Upper lobe of left lung (tissue), 6 donors: ENCODE measurements around the gene ITSN2. TPM values are rescaled to one million over a fixed set of nuclear protein-coding genes. Genes with fewer than 3 reads are reported as not detected.

ENCODE experiments used
- ATAC-seq, 2 donors: fragments of 200-7000 bp; cut with Tn5 transposase; one replicate each; pipeline ENCODE4 v1.9.1; 2022; ENCODE audit warnings: mild to moderate bottlenecking in 2 of 2, moderate library complexity in 2 of 2; ENCODE audit not compliant: low FRiP score in 2 of 2
- DNase-seq, 2 donors: peaks; one replicate each; pipeline ENCODE4 v3.0.0-alpha.2; 2019 to 2020
- H3K27ac ChIP-seq, 4 donors: fragments of 200-600 bp; sonication (generic); one replicate each; pipeline ENCODE4 v1.5.1; 2016 to 2019
- H3K27me3 ChIP-seq, 4 donors: fragments of 200-600 bp; sonication (generic); one replicate each; pipeline ENCODE4 v1.5.1; 2017 to 2019
- H3K36me3 ChIP-seq, 4 donors: fragments of 200-600 bp; sonication (generic); one replicate each; pipeline ENCODE4 v1.5.1; 2016 to 2019
- H3K4me1 ChIP-seq, 4 donors: fragments of 200-600 bp; sonication (generic); one replicate each; pipeline ENCODE4 v1.5.1; 2018 to 2019
- H3K4me3 ChIP-seq, 4 donors: fragments of 200-600 bp; sonication (generic); one replicate each; pipeline ENCODE4 v1.5.1; 2017 to 2019; ENCODE audit warnings: mild to moderate bottlenecking in 2 of 4, moderate library complexity in 1 of 4
- H3K9me3 ChIP-seq, 4 donors: fragments of 200-600 bp; sonication (generic); one replicate each; pipeline ENCODE4 v1.5.1; 2018 to 2019
- CTCF ChIP-seq, 6 experiments: fragments of 450-650 bp in 4 of 6; fragments of 200-600 bp in 2 of 6; sonication (generic) in 2 of 6; IDR thresholded peaks; one replicate each; pipeline ENCODE4 v1.5.1; 2016 to 2019; ENCODE audit warnings: antibody characterized with exemption in 6 of 6
- EP300 ChIP-seq, 4 donors: sonication (generic); formaldehyde crosslinking; IDR thresholded peaks; one replicate each; pipeline ENCODE4 v1.5.1; 2017; ENCODE audit warnings: antibody characterized with exemption in 4 of 4, control low read depth in 2 of 4
- POLR2A ChIP-seq, 4 donors: fragments of 450-650 bp; IDR thresholded peaks; one replicate each; pipeline ENCODE4 v1.5.1; 2016 to 2017; ENCODE audit warnings: antibody characterized with exemption in 4 of 4, mild to moderate bottlenecking in 2 of 4
- POLR2AphosphoS5 ChIP-seq, 2 donors: sonication (generic); formaldehyde crosslinking; IDR thresholded peaks; one replicate each; pipeline ENCODE4 v1.5.1; 2017; ENCODE audit warnings: antibody characterized with exemption in 2 of 2
- WGBS, 2 donors: methylation state at CpG; one replicate each; pipeline ENCODE4 v1.1.5; 2017 to 2018; 5-methylcytosine and 5-hydroxymethylcytosine counted together
- total RNA-seq, 6 donors: library from RNA; depleted of rRNA in 4 of 6; stranded (reverse); fragments of >200 nt in 4 of 6; gene quantifications; one replicate each; pipeline versions ENCODE4 v1.1.0 to v1.2.1, GENCODE V29; 2016 to 2021
- donor health status: DM: no; HTN: no; CAD: no; lungs with moderate emphysema.
- donor health status: DM: no; HTN: yes; CAD: no; lungs with severe emphysema.

ITSN2 gene
- total RNA-seq, 6 donors from 2014 or later, result 73.4 to 119 (median 91.3) TPM

GRCh38 chr2:24189551-24189950, 170.8 kb downstream of the ITSN2 start:
- no peaks in the 10 kb centered on the region for H3K27me3 ChIP-seq
- H3K9me3 ChIP-seq, result no peaks in the 10 kb centered on the region
- H3K36me3 ChIP-seq, result no peaks in the 10 kb centered on the region
- H3K4me1 ChIP-seq, result no peaks in the 10 kb centered on the region
- TF ChIP-seq POLR2A (IDR thresholded peaks at IDR 0.05) (no peak), POLR2AphosphoS5 (IDR thresholded peaks at IDR 0.05) (no peak), EP300 (IDR thresholded peaks at IDR 0.05) (no peak), CTCF (IDR thresholded peaks at IDR 0.05) (no peak)
- H3K27ac ChIP-seq, result no peak overlapping the region
- ATAC-seq, result no peak
- H3K4me3 ChIP-seq, result no peak overlapping the region
- DNase-seq, result peak in 1 of 2 donors; percentile 27
- WGBS, 2 donors, result 88 to 89% methylated on average over 10 of the region's 10 CpGs

GRCh38 chr2:24183366-24184069, 176.8 kb downstream of the ITSN2 start:
- peak overlapping the region in 3 of 4 donors; percentile 11 to 50 (median 40) for H3K27ac ChIP-seq
- DNase-seq (peak in 1 of 2 donors; percentile 65), ATAC-seq (peak in 1 of 2 donors; percentile 69)
- H3K36me3 ChIP-seq, result no peaks in the 10 kb centered on the region
- WGBS, 2 donors, result 60 to 69% methylated on average over 6 of the region's 6 CpGs
- no peak overlapping the region for H3K4me3 ChIP-seq
- no peaks in the 10 kb centered on the region for H3K9me3 ChIP-seq
- TF ChIP-seq CTCF (IDR thresholded peaks at IDR 0.05), result no peak
- no peak for TF ChIP-seq POLR2A (IDR thresholded peaks at IDR 0.05)
- no peak for TF ChIP-seq POLR2AphosphoS5 (IDR thresholded peaks at IDR 0.05)
- no peak for TF ChIP-seq EP300 (IDR thresholded peaks at IDR 0.05)
- no peaks in the 10 kb centered on the region for H3K27me3 ChIP-seq
- H3K4me1 ChIP-seq, result peaks cover 0 to 8% (median 4%) of the 10 kb centered on the region in 4 donors

DNA sequence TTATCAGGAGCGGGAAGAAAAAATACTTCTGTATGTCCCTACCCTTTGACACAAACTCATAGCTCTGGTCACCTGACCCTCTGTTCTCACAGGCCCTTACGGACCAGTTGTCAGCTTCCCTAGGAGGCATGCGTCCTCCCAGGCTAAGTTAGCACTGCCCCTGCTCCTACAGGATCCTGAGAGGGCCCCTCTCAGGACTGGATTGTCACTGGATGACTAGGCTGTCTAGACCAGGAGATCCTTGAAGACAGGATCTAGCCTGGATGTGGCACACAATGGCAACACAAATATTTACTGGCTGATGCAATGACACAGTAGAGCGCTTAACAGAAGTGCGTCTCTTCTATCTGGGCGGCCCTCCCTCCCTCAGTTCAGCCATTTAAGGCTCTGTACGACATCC, 177.8 kb downstream of the ITSN2 start:
- H3K9me3 ChIP-seq, result no peaks in the 10 kb centered on the region
- TF ChIP-seq EP300 (IDR thresholded peaks at IDR 0.05) (no peak), POLR2AphosphoS5 (IDR thresholded peaks at IDR 0.05) (no peak)
- ATAC-seq, result peak in 1 of 2 donors; percentile 56
- H3K4me1 ChIP-seq, result peaks cover 0 to 8% (median 4%) of the 10 kb centered on the region in 4 donors
- H3K36me3 ChIP-seq, result no peaks in the 10 kb centered on the region
- H3K4me3 ChIP-seq, result no peak overlapping the region
- peak overlapping the region in 3 of 4 donors; percentile 11 to 50 (median 40) for H3K27ac ChIP-seq
- no peak for DNase-seq
- WGBS, 2 donors, result 82 to 87% methylated on average over 7 of the region's 7 CpGs
- H3K27me3 ChIP-seq, result no peaks in the 10 kb centered on the region

DNA sequence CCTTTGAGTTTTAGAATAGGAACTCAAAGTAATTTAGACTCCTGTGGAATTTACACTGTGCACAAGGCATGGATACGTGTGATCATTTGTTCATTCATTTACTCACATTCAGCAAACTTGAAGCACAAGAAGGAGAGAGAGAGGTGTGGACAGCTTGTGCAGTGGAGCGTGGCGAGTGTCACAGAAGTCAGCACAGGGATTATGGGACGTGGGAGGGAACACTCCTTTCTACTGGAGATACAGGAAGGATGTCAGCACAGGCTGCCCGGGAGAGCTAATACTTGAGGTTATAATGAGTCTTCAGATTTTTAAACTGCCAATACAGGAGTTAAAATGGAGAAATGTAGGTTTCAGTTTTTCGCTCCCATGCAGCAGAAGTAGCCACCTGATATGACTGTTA, 178.5 kb downstream of the ITSN2 start:
- no peak for ATAC-seq
- 72 to 74% methylated on average over 6 of the region's 6 CpGs for WGBS, 2 donors

DNA sequence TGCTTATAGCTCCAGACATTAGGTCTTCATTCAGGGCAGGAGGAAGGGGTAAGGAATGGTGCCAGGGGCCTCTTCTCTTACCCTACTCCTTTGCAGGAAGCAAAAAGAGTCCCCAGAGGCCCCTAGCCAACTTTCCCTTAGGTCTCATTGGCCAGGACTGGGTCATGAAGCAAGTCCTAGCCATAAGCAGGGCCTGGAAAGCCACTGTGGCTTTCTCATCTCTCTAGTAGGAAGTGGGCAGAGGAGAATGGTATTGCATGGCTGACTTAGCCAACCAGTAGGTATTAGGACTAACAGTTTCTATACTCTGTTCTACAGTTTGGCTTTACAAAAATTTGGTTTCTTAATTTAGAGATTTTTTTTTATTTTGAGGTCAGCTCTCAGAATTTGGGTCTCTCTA, 180.7 kb downstream of the ITSN2 start:
- H3K9me3 ChIP-seq, result no peaks in the 10 kb centered on the region

More for the DNA sequence above, 178.5 kb downstream of the ITSN2 start:
- Histone ChIP-seq H3K4me1 (peaks cover 0 to 8% (median 4%) of the 10 kb centered on the region in 4 donors), H3K36me3 (no peaks in the 10 kb centered on the region), H3K27ac (no peak overlapping the region), H3K9me3 (no peaks in the 10 kb centered on the region), H3K27me3 (no peaks in the 10 kb centered on the region), H3K4me3 (no peak overlapping the region)
- DNase-seq, result no peak
- no peak for TF ChIP-seq POLR2AphosphoS5 (IDR thresholded peaks at IDR 0.05)
- no peak for TF ChIP-seq CTCF (IDR thresholded peaks at IDR 0.05)

More for the DNA sequence above, 180.7 kb downstream of the ITSN2 start:
- Histone ChIP-seq H3K4me1 (peaks cover 0 to 8% (median 4%) of the 10 kb centered on the region in 4 donors), H3K27me3 (no peaks in the 10 kb centered on the region), H3K4me3 (no peak overlapping the region), H3K36me3 (no peaks in the 10 kb centered on the region), H3K27ac (no peak overlapping the region)
- ATAC-seq (no peak), DNase-seq (no peak)
- TF ChIP-seq POLR2AphosphoS5 (IDR thresholded peaks at IDR 0.05) (no peak), CTCF (IDR thresholded peaks at IDR 0.05) (no peak), EP300 (IDR thresholded peaks at IDR 0.05) (no peak), POLR2A (IDR thresholded peaks at IDR 0.05) (no peak)
